ENCODE data around the gene IQSEC3. TPM values are rescaled to one million over a fixed set of nuclear protein-coding genes. Genes with fewer than 3 reads are reported as not detected.
"Not testable (repeated sequence)": the region's sequence is repeated elsewhere in the genome, so short reads cannot be mapped to it uniquely, and the experiment has no call there.

Gene IQSEC3
- total and polyA plus RNA-seq, 8 donors, result 0.64 to 8.4 (median 6.0) TPM

DNA sequence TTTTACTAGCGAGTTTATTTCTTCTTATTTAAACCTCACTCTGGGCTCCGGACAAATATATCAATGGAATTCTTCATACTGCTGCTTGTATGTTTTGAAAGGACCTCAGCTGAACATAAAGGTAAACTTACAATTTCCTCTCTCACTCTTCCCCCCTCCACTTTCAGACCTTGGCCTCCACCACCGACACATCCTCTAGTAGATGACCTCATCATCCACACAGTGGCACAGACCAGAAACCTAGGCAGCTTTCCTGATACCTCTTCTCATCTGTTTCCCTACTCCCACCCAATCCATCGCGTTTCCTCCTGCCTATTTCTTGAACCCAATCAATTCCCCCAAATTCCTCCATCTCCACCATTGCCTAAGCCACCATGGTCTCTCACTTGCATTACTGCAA lies 17.4 kb upstream of the IQSEC3 start:
- H3K27ac ChIP-seq; H3K36me3 ChIP-seq; H3K4me1 ChIP-seq; H3K9me3 ChIP-seq; ATAC-seq; H3K4me3 ChIP-seq; intact Hi-C loops (cut with DNase I); DNase-seq: not testable (repeated sequence)
- H3K27me3 ChIP-seq, result peaks cover 7 to 42% of the 10 kb centered on the region in 2 donors

DNA sequence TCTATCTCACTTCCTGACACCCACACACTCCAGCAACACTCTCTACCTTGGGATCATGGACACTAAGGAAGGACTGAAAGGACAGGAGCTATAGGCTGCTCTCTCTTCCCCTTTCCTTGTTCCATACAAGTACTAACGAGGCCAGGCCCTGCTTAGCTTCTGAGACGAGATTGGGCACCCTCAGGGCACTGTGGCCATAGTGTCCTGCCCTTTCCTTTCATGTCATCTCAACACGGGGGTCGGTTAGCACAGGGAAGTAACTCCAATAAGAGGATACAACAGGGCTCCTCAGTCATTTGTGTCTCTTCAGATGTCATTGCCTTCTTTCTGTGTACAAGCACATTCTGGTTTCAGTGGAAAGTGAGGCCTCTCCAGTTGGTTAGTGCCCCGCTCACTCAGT lies 15.5 kb upstream of the IQSEC3 start:
- H3K9me3 ChIP-seq; intact Hi-C loops (cut with DNase I); ATAC-seq: not testable (repeated sequence)

DNA sequence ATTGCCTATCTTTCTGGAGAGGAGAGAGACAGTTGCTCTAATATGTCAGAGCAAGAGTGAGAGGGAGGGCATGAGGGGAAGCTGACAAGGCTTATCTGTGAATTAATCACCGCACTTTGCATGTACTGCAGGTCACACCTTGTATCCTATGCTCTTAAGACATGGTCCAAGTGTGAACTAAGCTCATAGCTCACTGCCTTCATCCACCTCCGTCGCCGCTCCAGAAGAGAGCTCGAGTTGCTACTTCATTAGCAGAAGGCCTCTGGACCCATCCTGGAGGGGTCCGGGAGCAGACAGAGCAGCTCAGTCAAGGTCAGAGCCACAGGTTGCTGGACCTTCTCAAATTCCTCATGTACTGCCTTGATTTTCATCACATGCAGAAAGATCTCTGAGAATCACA lies 14.6 kb upstream of the IQSEC3 start:
- H3K27me3 ChIP-seq, result peaks cover 13 to 67% of the 10 kb centered on the region in 2 donors
- H3K9me3 ChIP-seq; intact Hi-C loops (cut with DNase I); H3K4me3 ChIP-seq; H3K36me3 ChIP-seq; DNase-seq; H3K4me1 ChIP-seq; H3K27ac ChIP-seq; ATAC-seq: not testable (repeated sequence)

More for the DNA sequence above, 15.5 kb upstream of the IQSEC3 start:
- DNase-seq, H3K36me3 ChIP-seq, H3K4me1 ChIP-seq, H3K27ac ChIP-seq, H3K4me3 ChIP-seq: not testable (repeated sequence)
- peaks cover 13 to 59% of the 10 kb centered on the region in 2 donors for H3K27me3 ChIP-seq

DNA sequence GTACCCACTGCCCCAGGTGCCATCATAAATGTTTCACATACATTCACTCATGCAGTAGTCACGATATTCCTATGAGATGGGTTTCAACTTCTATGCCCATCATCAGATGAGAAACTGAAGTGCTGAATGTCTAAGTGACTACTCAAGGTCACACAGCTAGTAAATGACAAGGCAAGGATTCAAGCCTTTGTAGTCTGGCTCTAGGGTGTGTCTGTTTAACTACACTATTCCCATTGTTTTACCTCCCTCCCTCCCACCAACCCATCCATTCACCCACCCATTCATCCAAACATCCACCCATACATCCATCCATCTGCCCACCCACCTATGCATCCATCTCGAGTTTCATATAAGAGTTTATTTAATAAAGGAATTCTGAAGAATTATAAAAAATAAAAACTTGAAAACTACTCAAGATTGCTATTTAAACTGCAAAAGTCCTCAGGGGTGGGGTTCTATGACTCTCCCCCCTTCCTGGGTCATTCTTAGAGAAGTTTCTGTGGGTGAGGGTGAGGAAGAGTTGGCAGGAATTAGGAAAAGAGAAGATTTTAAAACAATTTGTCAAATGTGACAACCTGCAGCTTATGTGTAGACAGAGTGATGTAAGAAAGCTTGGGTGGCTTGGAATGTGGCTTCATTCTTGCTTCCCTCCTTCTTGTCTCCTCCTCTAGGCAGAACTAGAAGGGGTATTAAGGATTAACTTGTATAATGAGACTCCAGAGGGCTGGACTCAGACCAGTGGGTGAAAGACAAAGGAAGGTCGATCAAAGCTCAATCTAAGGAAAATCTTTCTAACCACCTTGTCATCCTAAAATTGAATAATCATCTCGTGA lies 13.4 kb upstream of the IQSEC3 start:
- H3K4me1 ChIP-seq; H3K4me3 ChIP-seq; DNase-seq; intact Hi-C loops (cut with DNase I); H3K27ac ChIP-seq; ATAC-seq; H3K9me3 ChIP-seq; H3K36me3 ChIP-seq: not testable (repeated sequence)
- peaks cover 13 to 73% of the 10 kb centered on the region in 2 donors for H3K27me3 ChIP-seq

DNA sequence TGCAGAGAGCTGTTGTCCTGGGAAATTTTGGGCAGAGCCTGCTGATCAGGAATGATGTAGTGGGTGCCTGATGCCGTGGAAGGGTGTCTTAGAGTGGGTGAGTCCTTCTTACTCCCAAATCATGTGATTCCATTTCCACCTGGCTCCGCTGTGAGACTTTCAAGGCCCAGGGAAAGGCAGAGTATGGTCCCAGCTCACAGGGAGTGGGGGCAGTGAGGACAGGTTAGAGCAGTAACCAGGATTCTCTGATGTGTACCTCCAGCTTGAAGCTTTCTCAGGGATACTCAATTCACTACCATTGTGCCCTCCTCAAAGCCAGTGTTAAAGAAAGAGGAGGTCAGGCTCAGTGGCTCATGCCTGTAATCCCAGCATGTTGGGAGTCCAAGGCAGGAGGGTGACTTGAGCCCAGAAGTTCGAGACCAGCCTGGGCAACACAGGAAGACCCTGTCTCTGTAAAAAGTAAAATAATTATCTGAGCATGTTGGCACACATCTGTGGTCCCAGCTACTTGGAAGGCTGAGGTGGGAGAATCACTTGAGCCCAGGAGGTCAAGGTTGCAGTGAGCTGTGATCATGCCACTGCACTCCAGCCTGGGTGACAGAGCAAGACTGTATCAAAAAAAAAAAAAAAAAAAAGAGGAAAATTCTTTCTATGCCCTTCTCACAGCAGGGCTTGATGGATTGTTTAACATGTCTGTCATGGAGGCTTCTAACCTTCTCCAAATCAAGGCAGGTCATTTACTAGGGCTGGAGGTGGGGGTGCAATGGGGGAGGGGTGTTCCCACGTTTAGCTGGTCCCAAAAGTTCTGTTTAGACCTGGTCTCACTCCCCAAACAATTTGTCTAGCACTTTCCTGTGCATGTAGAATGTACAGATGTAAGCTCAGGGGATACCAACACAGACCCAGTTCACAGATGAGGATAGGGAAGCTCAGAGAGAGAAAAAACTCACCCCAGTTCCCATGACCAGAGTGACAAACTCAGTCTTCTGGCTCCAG lies 12.5 kb upstream of the IQSEC3 start:
- intact Hi-C loops (cut with DNase I), result no loop called here
- Histone ChIP-seq H3K9me3 (peaks cover 0 to 6% of the 10 kb centered on the region in 2 donors), H3K27me3 (peaks cover 13 to 76% of the 10 kb centered on the region in 2 donors), H3K27ac (no peak overlapping the region), H3K4me1 (no peaks in the 10 kb centered on the region), H3K36me3 (no peaks in the 10 kb centered on the region), H3K4me3 (no peak overlapping the region)
- DNase-seq (no peak), ATAC-seq (no peak)
- TF ChIP-seq, protein P1, sequence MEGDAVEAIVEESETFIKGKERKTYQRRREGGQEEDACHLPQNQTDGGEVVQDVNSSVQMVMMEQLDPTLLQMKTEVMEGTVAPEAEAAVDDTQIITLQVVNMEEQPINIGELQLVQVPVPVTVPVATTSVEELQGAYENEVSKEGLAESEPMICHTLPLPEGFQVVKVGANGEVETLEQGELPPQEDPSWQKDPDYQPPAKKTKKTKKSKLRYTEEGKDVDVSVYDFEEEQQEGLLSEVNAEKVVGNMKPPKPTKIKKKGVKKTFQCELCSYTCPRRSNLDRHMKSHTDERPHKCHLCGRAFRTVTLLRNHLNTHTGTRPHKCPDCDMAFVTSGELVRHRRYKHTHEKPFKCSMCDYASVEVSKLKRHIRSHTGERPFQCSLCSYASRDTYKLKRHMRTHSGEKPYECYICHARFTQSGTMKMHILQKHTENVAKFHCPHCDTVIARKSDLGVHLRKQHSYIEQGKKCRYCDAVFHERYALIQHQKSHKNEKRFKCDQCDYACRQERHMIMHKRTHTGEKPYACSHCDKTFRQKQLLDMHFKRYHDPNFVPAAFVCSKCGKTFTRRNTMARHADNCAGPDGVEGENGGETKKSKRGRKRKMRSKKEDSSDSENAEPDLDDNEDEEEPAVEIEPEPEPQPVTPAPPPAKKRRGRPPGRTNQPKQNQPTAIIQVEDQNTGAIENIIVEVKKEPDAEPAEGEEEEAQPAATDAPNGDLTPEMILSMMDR (IDR thresholded peaks at IDR 0.05), result no peak

DNA sequence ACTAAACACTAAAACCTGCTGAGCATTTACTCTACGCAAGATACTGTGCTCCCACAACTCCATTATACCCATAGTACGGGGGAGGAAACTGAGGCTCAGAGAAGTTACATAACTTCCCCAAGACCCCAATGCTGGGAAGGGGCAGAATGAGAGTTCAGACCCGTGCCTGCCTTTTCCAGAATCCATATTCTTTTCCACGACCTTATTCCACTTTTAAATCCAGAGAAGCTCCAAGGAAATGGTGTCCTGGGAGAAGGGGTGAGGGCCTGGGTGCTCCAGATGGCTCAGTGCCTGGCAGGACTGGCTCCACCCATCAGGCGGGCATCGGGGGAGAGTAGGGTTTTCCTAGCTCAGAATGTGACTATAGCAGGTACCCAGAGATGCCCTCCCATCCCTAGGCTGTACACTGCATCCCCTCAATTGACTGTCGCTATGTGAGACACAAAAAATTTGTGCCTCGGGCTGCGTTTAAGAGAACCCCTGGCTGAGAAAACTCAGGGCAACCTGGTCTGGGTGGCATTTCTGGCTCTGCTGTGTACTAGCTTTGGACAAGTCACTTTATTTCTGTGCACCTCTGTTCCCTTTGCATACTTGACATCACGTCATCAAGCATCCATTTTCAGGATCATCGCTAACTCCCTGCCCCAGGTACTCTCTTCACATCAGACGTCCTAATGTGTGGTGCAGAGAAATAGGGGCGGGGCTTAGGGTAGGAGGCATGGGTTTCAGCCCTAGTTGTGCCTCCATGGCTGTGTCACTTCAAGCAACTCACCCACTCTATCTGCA lies 11.6 kb upstream of the IQSEC3 start:
- TF ChIP-seq, protein P1 (IDR thresholded peaks at IDR 0.05), result no peak
- Histone ChIP-seq H3K9me3 (peaks cover 0 to 6% of the 10 kb centered on the region in 2 donors), H3K4me3 (no peak overlapping the region), H3K4me1 (no peaks in the 10 kb centered on the region), H3K27ac (no peak overlapping the region), H3K27me3 (peaks cover 13 to 77% of the 10 kb centered on the region in 2 donors), H3K36me3 (no peaks in the 10 kb centered on the region)
- intact Hi-C loops (cut with DNase I), result no loop called here
- peak; percentile 11 for ATAC-seq
- no peak for DNase-seq
